Endothelial cell of umbilical vein (primary cell): ENCODE data around the gene CHSY3. TPM values are rescaled to one million over a fixed set of nuclear protein-coding genes. Genes with fewer than 3 reads are reported as not detected.

Experiments
- BruUV-seq: library from RNA; stranded (reverse); fragments of 400-500 nt; replicated peaks from 2 replicates; lab custom pipeline; 2021; lab: Mats Ljungman, UMichigan
- CTCF ChIA-PET: fragments of 300-600, 350-600 bp; sonication (Branson Sonifier 250); formaldehyde crosslinking; loops from one replicate; lab custom pipeline; 2021; ENCODE audit warnings: antibody characterized with exemption, inconsistent platforms; lab: Charles Lee
- POLR2A ChIA-PET: fragments of 300-600, 350-600 bp; sonication (Branson Sonifier 250); formaldehyde crosslinking; loops from one replicate; lab custom pipeline; 2021; ENCODE audit warnings: antibody characterized with exemption, inconsistent platforms; lab: Charles Lee
- DNase-seq: peaks from one replicate; pipeline ENCODE4 v3.0.0-alpha.2; 2011; ENCODE audit warnings: low read depth, low spot score
- FAIRE-seq: peaks from 2 replicates; lab custom pipeline; 2011; peaks lifted over from hg19 to GRCh38; lab: Jason Lieb, UNC
- H2AFZ ChIP-seq: 2 replicates; pipeline ENCODE4 v1.6.0; 2012; ENCODE audit warnings: low read depth, low read length, control low read depth, inconsistent platforms
- H3K27ac ChIP-seq: 2 replicates; pipeline ENCODE4 v1.5.1; 2011; ENCODE audit warnings: low read depth, mild to moderate bottlenecking, control low read depth, low read length, moderate library complexity; ENCODE audit not compliant: insufficient read depth
- H3K27me3 ChIP-seq, 2 experiments: 2 replicates each; pipeline versions ENCODE4 v1.6.0 to v1.6.1; 2011; ENCODE audit warnings: low read length in 2 of 2, mixed read lengths in 1 of 2; ENCODE audit not compliant: control insufficient read depth in 2 of 2, insufficient read depth in 2 of 2
- H3K36me3 ChIP-seq, 2 experiments: 2 replicates in 1 of 2; 3 replicates in 1 of 2; pipeline ENCODE4 v1.5.1; 2011; ENCODE audit warnings: low read length in 2 of 2, mild to moderate bottlenecking in 1 of 2, moderate library complexity in 1 of 2; ENCODE audit not compliant: control insufficient read depth in 2 of 2, insufficient read depth in 2 of 2; ENCODE audit errors: extremely low read depth in 1 of 2
- H3K4me1 ChIP-seq: 3 replicates; pipeline ENCODE4 v1.5.1; 2011; ENCODE audit warnings: mild to moderate bottlenecking, low read length; ENCODE audit not compliant: control insufficient read depth, insufficient read depth; ENCODE audit errors: extremely low read depth
- H3K4me2 ChIP-seq: 2 replicates; pipeline ENCODE4 v1.6.1; 2011; ENCODE audit warnings: low read length, control low read depth, mixed read lengths; ENCODE audit not compliant: insufficient read depth
- H3K4me3 ChIP-seq, 3 experiments: fragments of 200-600 bp in 1 of 3; sonication (generic), shearing (Covaris generic) in 1 of 3; replicated peaks in 1 of 3; 2 replicates each; pipeline ENCODE4 v1.5.1; 2011 to 2016; ENCODE audit warnings: control low read depth in 3 of 3, low read length in 3 of 3, mild to moderate bottlenecking in 2 of 3, inconsistent platforms in 1 of 3, low read depth in 1 of 3, moderate library complexity in 1 of 3; ENCODE audit not compliant: insufficient read depth in 1 of 3
- H3K79me2 ChIP-seq: 2 replicates; pipeline ENCODE4 v1.6.0; 2012; ENCODE audit warnings: low read length, inconsistent platforms; ENCODE audit not compliant: control insufficient read depth, insufficient read depth
- H3K9ac ChIP-seq: replicated peaks from 2 replicates; pipeline ENCODE3; 2011; ENCODE audit warnings: low read length, control low read depth; ENCODE audit not compliant: insufficient read depth; ENCODE audit errors: extremely low read depth
- H3K9me1 ChIP-seq: replicated peaks from 3 replicates; pipeline ENCODE4 v1.6.0; 2011; ENCODE audit warnings: mild to moderate bottlenecking, low read length; ENCODE audit not compliant: control insufficient read depth, insufficient read depth; ENCODE audit errors: extremely low read depth
- H3K9me3 ChIP-seq: replicated peaks from 2 replicates; pipeline ENCODE4 v1.5.1; 2012; ENCODE audit warnings: low read length, inconsistent platforms; ENCODE audit not compliant: control insufficient read depth, insufficient read depth
- H4K20me1 ChIP-seq: replicated peaks from 2 replicates; pipeline ENCODE3; 2011; ENCODE audit warnings: mild to moderate bottlenecking, low read length; ENCODE audit not compliant: control insufficient read depth, insufficient read depth; ENCODE audit errors: extremely low read depth
- EZH2 ChIP-seq: IDR thresholded peaks from 2 replicates; pipeline ENCODE4 v1.6.1; 2012; ENCODE audit warnings: borderline replicate concordance, low read depth, mild to moderate bottlenecking, moderate library complexity, low read length, inconsistent platforms; ENCODE audit not compliant: severe bottlenecking
- FOS ChIP-seq: IDR thresholded peaks from 2 replicates; pipeline ENCODE4 v1.6.1; 2011; ENCODE audit warnings: mild to moderate bottlenecking, low read length, moderate library complexity, borderline replicate concordance; ENCODE audit not compliant: insufficient read depth
- GATA2 ChIP-seq: IDR thresholded peaks from 2 replicates; pipeline ENCODE4 v1.7.0; 2011; ENCODE audit warnings: low read depth, mild to moderate bottlenecking, moderate library complexity, mixed read lengths, low read length; ENCODE audit not compliant: insufficient read length, insufficient read depth
- JUN ChIP-seq: IDR thresholded peaks from 2 replicates; pipeline ENCODE4 v1.6.1; 2011; ENCODE audit warnings: borderline replicate concordance, low read depth; ENCODE audit not compliant: insufficient read length, insufficient read depth
- MYC ChIP-seq: IDR thresholded peaks from one replicate; pipeline ENCODE4 v1.6.1; 2011; ENCODE audit warnings: mild to moderate bottlenecking, low read depth, low read length
- POLR2A ChIP-seq: IDR thresholded peaks from 2 replicates; pipeline ENCODE4 v1.6.1; 2012; ENCODE audit warnings: low read depth, mild to moderate bottlenecking, control low read depth, low read length
- POLR2AphosphoS5 ChIP-seq: IDR thresholded peaks from 2 replicates; pipeline ENCODE4 v1.6.1; 2012; ENCODE audit warnings: low read depth, mild to moderate bottlenecking, control low read depth, low read length, moderate library complexity; ENCODE audit not compliant: insufficient read depth
- dilution Hi-C: fragments of 300-500 bp; cut with MboI; formaldehyde crosslinking; loops from one replicate; pipeline ENCODE4 v1.15.0; 2019; ENCODE audit warnings: low sequenced_read_pairs; ENCODE audit not compliant: extremely low pct_ligation_motif_present
- intact Hi-C: fragments of 100-400 bp; cut with micrococcal nuclease; formaldehyde crosslinking; loops from one replicate; pipeline ENCODE4 v1.10.0; 2022
- polyA plus RNA-seq, 4 experiments: library from polyadenylated mRNA; depleted of rRNA in 3 of 4; stranded (reverse) in 3 of 4; unstranded in 1 of 4; fragments of >200 nt; gene quantifications; 2 replicates each; pipeline versions ENCODE4 v1.2.1 to v1.2.3, GENCODE V29; 2011 to 2012; ENCODE audit warnings: missing spikeins in 1 of 4
- total RNA-seq: library from RNA; stranded (reverse); gene quantifications from 2 replicates; pipeline ENCODE4 v1.2.3, GENCODE V29; 2021
- TF ChIP-seq, protein P1 (sequence below): IDR thresholded peaks from 2 replicates; pipeline ENCODE4 v1.6.1; 2011; ENCODE audit not compliant: insufficient read depth, insufficient read length
- TF ChIP-seq, protein P2 (sequence below), 2 donors: IDR thresholded peaks; 1 replicate in 1 of 2; 2 replicates in 1 of 2; pipeline ENCODE4 v1.5.1; 2011; ENCODE audit warnings: low read length in 2 of 2, mild to moderate bottlenecking in 2 of 2, moderate library complexity in 2 of 2, control low read depth in 1 of 2, inconsistent platforms in 1 of 2, low read depth in 1 of 2; ENCODE audit not compliant: insufficient read depth in 1 of 2; ENCODE audit errors: extremely low read depth in 1 of 2

Gene CHSY3
- total and polyA plus RNA-seq, 2 donors (not counting 3 experiments of a cell fraction or from before 2014, with no cell fraction given) = 2.2 to 8.4 TPM

DNA sequence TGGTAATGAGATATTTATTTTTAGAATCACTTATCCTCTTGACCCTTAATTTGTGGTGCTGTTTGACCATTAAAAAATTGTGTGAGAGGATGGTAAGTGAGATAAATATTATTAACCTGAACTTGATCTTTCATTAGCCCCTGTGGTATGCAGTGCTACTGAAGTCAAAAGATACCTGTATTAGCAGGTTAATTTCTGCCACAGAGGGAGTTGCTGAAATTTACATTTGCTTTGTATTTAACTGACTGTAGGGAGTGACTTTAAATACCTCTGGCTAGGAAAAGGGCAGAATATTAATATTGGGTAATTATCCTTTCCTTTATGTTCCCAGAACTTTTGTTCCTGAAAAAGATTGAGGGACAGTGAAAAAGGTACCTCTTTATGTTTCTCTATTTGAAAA, 133.6 kb downstream of the CHSY3 start:
- no peaks in the 10 kb centered on the region for H3K9me1 ChIP-seq
- H3K9ac ChIP-seq = no peak overlapping the region
- no peaks in the 10 kb centered on the region for H4K20me1 ChIP-seq
- ChIA-PET CTCF (no interaction called here), POLR2A (no interaction called here)
- no peaks in the 10 kb centered on the region for H3K4me1 ChIP-seq
- FAIRE-seq (no peak), DNase-seq (no peak)
- H3K79me2 ChIP-seq = no peaks in the 10 kb centered on the region
- dilution Hi-C loops (no loop called here), intact Hi-C loops (no loop called here)
- no peak overlapping the region for H3K27ac ChIP-seq
- BruUV-seq = no TSS peak
- H2AFZ ChIP-seq = no peak overlapping the region
- TF ChIP-seq, protein P1, sequence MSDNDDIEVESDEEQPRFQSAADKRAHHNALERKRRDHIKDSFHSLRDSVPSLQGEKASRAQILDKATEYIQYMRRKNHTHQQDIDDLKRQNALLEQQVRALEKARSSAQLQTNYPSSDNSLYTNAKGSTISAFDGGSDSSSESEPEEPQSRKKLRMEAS = no peak
- TF ChIP-seq FOS = no peak
- TF ChIP-seq GATA2 = no peak
- TF ChIP-seq JUN = no peak
- TF ChIP-seq, protein P2, sequence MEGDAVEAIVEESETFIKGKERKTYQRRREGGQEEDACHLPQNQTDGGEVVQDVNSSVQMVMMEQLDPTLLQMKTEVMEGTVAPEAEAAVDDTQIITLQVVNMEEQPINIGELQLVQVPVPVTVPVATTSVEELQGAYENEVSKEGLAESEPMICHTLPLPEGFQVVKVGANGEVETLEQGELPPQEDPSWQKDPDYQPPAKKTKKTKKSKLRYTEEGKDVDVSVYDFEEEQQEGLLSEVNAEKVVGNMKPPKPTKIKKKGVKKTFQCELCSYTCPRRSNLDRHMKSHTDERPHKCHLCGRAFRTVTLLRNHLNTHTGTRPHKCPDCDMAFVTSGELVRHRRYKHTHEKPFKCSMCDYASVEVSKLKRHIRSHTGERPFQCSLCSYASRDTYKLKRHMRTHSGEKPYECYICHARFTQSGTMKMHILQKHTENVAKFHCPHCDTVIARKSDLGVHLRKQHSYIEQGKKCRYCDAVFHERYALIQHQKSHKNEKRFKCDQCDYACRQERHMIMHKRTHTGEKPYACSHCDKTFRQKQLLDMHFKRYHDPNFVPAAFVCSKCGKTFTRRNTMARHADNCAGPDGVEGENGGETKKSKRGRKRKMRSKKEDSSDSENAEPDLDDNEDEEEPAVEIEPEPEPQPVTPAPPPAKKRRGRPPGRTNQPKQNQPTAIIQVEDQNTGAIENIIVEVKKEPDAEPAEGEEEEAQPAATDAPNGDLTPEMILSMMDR (IDR thresholded peaks at IDR 0.05; ENCODE audit: extremely low read depth in 1 of 2, insufficient read depth in 1 of 2, low read depth in 1 of 2, low read length in 2 of 2) = no peak
- no peak for TF ChIP-seq POLR2AphosphoS5
- no peak for TF ChIP-seq EZH2
- TF ChIP-seq POLR2A = no peak
- no peak for TF ChIP-seq MYC
- H3K27me3 ChIP-seq = no peaks in the 10 kb centered on the region
- H3K36me3 ChIP-seq = no peaks in the 10 kb centered on the region
- H3K9me3 ChIP-seq = no peaks in the 10 kb centered on the region
- no peak overlapping the region for H3K4me2 ChIP-seq
- no peak overlapping the region for H3K4me3 ChIP-seq
